Inflammatory macrophage (primary cell): ENCODE measurements around the gene NDUFS8.

Experiments
- DNase-seq, 2 donors: peaks; one replicate each; pipeline ENCODE4 v3.0.0-alpha.2; 2020 to 2022

Gene NDUFS8

DNA sequence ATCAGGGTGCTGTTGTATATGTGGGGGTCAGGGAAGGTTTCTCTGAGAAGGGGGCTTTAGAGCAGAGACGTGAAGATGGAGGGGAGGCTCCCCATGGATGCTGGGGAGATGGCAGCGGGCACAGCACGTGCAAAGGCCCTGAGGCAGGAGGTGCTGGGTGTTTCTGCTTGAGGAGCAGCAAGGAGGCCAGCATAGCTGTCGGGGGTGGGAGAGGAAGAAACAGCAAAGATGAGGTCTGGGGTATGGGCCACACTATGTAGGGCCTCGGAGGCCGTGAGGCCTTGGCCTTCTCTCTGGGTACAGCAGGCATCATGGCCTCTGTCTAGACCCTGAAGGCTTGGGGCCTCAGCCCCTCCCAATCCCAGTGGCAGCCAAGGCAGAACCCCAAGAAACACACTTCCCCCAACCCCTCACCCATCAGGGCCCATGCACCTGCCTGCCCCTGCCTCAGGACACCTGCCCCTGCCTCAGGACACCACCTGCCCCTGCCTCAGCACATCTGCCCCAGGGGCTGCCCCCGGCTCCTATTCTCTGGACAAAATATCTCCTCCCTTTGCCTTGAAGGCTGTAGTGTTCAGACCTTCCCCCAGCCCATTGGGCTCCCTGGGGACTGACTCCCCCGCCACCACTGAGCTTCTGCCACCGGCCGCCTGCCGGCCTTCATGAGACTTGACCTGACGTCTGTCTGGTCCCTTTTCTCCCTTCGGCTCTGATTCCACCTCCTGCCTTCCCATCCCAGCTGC is 14.1 kb upstream of the NDUFS8 start:
- no peak for DNase-seq

GRCh38 chr11:68016904-68017817 is 13.3 kb upstream of the NDUFS8 start:
- DNase-seq = no peak

GRCh38 chr11:68017980-68018729 is 12.3 kb upstream of the NDUFS8 start:
- DNase-seq = no peak

DNA sequence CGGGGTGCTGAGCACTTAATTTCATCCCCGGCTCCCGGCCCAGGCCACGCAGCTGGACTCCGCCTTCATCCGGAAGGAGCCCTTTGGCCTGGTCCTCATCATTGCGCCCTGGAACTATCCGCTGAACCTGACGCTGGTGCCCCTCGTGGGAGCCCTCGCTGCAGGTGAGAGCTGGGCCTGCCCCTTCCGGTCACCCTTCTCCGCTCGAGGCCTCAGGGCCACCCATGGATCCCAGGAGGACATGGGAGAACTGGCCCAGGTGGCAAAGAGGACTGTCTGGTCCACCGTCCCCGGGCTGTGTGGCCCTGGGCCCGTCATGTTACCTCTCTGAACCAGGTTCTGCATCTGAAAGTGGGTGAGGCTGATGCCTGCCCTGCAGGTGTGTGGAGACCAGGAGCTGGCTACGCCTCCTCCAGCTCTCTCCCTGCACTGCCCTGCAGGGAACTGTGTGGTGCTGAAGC is 11.7 kb upstream of the NDUFS8 start:
- DNase-seq = no peak

- no peak for DNase-seq
Measured at GRCh38 chr11:68019486-68019885, 11.0 kb upstream of the NDUFS8 start.

- DNase-seq = no peak
Measured at GRCh38 chr11:68020575-68020974, 9.9 kb upstream of the NDUFS8 start.

GRCh38 chr11:68021167-68021787 is 9.2 kb upstream of the NDUFS8 start:
- no peak for DNase-seq

GRCh38 chr11:68022531-68022930 is 8.0 kb upstream of the NDUFS8 start:
- no peak for DNase-seq

- no peak for DNase-seq
Measured at GRCh38 chr11:68024508-68024907, 6.0 kb upstream of the NDUFS8 start.

DNA sequence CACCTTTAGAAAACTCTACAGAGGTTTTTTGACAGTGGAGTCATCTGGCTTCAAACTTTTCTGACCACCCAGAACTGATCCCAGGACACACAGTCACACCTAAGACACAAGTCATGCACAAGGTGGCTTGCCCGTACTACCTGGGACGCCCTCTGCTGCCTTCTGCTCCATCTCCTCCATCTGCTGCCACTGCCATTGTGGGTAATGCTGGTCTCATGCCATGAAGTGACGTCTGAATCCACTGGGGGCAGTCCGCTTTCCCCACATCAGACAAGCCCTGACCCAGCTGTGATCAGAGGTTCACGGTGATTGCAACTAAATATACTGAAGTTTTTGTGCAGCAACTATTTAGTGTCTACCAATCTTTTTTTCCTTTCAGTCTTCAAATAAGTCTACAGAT is 5.4 kb upstream of the NDUFS8 start:
- DNase-seq = no peak

GRCh38 chr11:68026391-68027105 is 3.9 kb upstream of the NDUFS8 start:
- DNase-seq = no peak

GRCh38 chr11:68027667-68028066 is 2.8 kb upstream of the NDUFS8 start:
- no peak for DNase-seq

- DNase-seq = peak in 1 of 2 donors; percentile 43
Measured at GRCh38 chr11:68028802-68029545, 1.5 kb upstream of the NDUFS8 start.

GRCh38 chr11:68031144-68031464 is 623 bp downstream of the NDUFS8 start:
- DNase-seq = peak in 1 of 2 donors; percentile 32

GRCh38 chr11:68032003-68032402 is 1.5 kb downstream of the NDUFS8 start:
- DNase-seq = no peak

DNA sequence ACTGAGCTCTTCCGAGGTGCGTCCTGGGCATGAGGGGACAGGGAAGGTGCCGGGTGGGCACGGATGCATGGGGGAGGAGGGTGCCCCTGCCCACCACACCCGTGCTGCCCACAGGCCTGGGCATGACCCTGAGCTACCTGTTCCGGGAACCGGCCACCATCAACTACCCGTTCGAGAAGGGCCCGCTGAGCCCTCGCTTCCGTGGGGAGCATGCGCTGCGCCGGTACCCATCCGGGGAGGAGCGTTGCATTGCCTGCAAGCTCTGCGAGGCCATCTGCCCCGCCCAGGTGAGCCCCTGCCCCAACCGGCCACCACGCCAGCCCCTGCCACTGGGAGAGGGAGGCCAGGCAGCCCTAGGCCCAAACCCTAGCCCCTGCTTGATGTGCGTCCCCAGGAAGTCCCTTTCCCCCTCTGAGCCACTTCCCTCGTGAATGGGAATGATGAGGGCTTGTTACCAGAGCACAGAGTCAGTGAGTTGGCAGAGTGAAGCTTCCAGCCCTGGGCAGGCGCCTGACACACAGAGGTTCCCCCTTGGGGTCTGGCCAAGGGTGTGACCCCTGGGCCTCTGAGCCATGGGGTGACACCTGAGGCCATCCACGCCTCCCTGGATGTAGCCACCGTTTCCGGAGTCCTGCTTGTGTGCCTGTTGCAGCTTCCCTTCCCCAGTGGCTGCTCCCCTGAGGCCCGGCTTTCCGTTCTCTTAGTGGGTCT is 2.7 kb downstream of the NDUFS8 start:
- DNase-seq = no peak

- no peak for DNase-seq
Measured at GRCh38 chr11:68033708-68034045, 3.2 kb downstream of the NDUFS8 start.

- no peak for DNase-seq
Measured at GRCh38 chr11:68035266-68035876, 4.9 kb downstream of the NDUFS8 start.

- DNase-seq = peak; percentile 81 to 93
Measured at GRCh38 chr11:68036141-68036716, 5.7 kb downstream of the NDUFS8 start.

DNA sequence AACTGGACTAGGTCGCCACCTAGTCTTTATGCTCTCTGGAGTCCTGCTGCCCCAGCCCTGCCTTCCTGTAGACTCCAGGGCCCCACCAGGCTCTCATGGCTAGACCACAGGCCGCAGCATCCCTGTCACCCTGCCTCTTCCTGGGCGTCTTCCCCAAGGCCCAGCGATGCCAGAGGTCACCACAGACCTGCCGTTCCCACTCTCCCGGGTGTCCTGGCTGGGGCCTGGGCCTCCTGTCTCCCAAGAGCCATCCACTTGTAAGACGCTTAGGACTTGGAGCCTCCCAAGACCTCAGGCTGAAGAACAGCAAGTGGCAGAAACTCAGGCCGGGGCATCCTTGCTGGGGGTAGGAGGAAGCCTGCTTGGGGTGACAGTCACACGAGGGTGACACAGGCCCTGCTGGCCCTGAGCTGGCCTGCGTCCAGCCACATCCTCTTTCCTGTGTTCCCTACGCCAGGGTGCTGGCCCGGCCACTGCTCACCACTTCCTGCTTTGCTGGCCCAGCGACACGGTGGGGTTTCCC is 6.3 kb downstream of the NDUFS8 start:
- peak; percentile 94 to 98 for DNase-seq
